Stomach (tissue), 9 donors: Measurements from ENCODE around the gene PDZRN3. TPM values are rescaled to one million over a fixed set of nuclear protein-coding genes. Genes with fewer than 3 reads are reported as not detected.
A peak's percentile ranks its signal among the peaks of the same experiment; 100 is the strongest.

Experiments
- DNase-seq, 2 donors: peaks; one replicate each; pipeline versions ENCODE4 v3.0.0 to v3.0.0-alpha.2; 2013 to 2019
- H3K27ac ChIP-seq, 5 donors: fragments of 200-600 bp in 4 of 5; sonication (generic) in 4 of 5; one replicate each; pipeline ENCODE4 v1.5.1; 2013 to 2019; ENCODE audit warnings: mild to moderate bottlenecking in 1 of 5, moderate library complexity in 1 of 5
- H3K27me3 ChIP-seq, 3 donors: fragments of 200-600 bp; sonication (generic); one replicate each; pipeline ENCODE4 v1.5.1; 2017 to 2019; ENCODE audit warnings: mixed run types in 1 of 3
- H3K36me3 ChIP-seq, 4 donors: fragments of 200-600 bp; sonication (generic); 1 replicate in 3 of 4; 2 replicates in 1 of 4; pipeline ENCODE4 v1.5.1; 2016 to 2019
- H3K4me1 ChIP-seq, 4 donors: fragments of 200-600 bp; sonication (generic); one replicate each; pipeline ENCODE4 v1.5.1; 2016 to 2019
- H3K4me3 ChIP-seq, 4 donors: fragments of 200-600 bp; sonication (generic) in 3 of 4; one replicate each; pipeline ENCODE4 v1.5.1; 2016 to 2019; ENCODE audit warnings: mild to moderate bottlenecking in 1 of 4
- H3K9me3 ChIP-seq, 4 donors: fragments of 200-600 bp; sonication (generic); one replicate each; pipeline ENCODE4 v1.5.1; 2016 to 2019
- CTCF ChIP-seq, 7 experiments: fragments of 450-650 bp in 4 of 7; fragments of 200-600 bp in 3 of 7; sonication (generic) in 3 of 7; IDR thresholded peaks; one replicate each; pipeline ENCODE4 v1.5.1; 2016 to 2019; ENCODE audit warnings: antibody characterized with exemption in 7 of 7, control low read depth in 2 of 7, mild to moderate bottlenecking in 1 of 7
- EP300 ChIP-seq: sonication (generic); formaldehyde crosslinking; IDR thresholded peaks from one replicate; pipeline ENCODE4 v1.6.1; 2017; ENCODE audit warnings: antibody characterized with exemption
- POLR2A ChIP-seq, 4 donors: fragments of 450-650 bp; IDR thresholded peaks; one replicate each; pipeline ENCODE4 v1.6.1; 2016; ENCODE audit warnings: antibody characterized with exemption in 4 of 4, control low read depth in 2 of 4, mild to moderate bottlenecking in 1 of 4, moderate library complexity in 1 of 4
- POLR2AphosphoS5 ChIP-seq, 3 donors: sonication (generic); formaldehyde crosslinking; IDR thresholded peaks; one replicate each; pipeline ENCODE4 v1.6.1; 2016; ENCODE audit warnings: antibody characterized with exemption in 3 of 3
- WGBS, 5 donors: extraction: QIAGEN DNeasy Blood & Tissue Kit in 3 of 5; methylation state at CpG; one replicate each; pipeline versions ENCODE4 v1.1.5 to v1.1.7; 2013 to 2018; 5-methylcytosine and 5-hydroxymethylcytosine counted together
- intact Hi-C: fragments of 100-400 bp; cut with DNase I; formaldehyde crosslinking; loops from one replicate; pipeline ENCODE4 v1.15.1; 2023; ENCODE audit warnings: low total_unique reads
- polyA plus RNA-seq, 3 donors: library from polyadenylated mRNA; stranded (reverse); fragments of 200-250 nt; gene quantifications; one replicate each; pipeline ENCODE4 v1.2.3, GENCODE V29; 2013
- total RNA-seq, 5 donors: library from RNA; depleted of rRNA; stranded (reverse); fragments of >200 nt; gene quantifications; one replicate each; pipeline versions ENCODE4 v1.1.0 to v1.2.3, GENCODE V29; 2014 to 2016
- donor health status: healthy with polysubstance abuse.
- donor health status: Bipolar disorder and iron deficiency.
- donor health status: healthy.

The PDZRN3 gene
- total and polyA plus RNA-seq, 8 donors, result 21.9 to 174 (median 63.0) TPM

GRCh38 chr3:73516631-73517030 lies 108.1 kb downstream of the PDZRN3 start:
- peaks cover 7 to 75% (median 43%) of the 10 kb centered on the region in 4 donors for H3K4me1 ChIP-seq
- H3K27ac ChIP-seq, result peak overlapping the region; percentile 58 to 88 (median 72)
- intact Hi-C loops, result loop anchor here (10.0 kb wide), 1 partner anchor 108 kb away; the partner anchor contains the start of gene PDZRN3

GRCh38 chr3:73513260-73513659 lies 111.5 kb downstream of the PDZRN3 start:
- no peak for TF ChIP-seq POLR2A (IDR thresholded peaks at IDR 0.05)
- no peak for TF ChIP-seq POLR2AphosphoS5 (IDR thresholded peaks at IDR 0.05)
- TF ChIP-seq CTCF (IDR thresholded peaks at IDR 0.05), result no peak
- TF ChIP-seq EP300, result no peak
- peak; percentile 64 to 86 for DNase-seq
- Histone ChIP-seq H3K27ac (peak overlapping the region in 4 of 5 donors; percentile 72 to 88 (median 74)), H3K4me1 (peaks cover 1 to 86% (median 52%) of the 10 kb centered on the region in 4 donors), H3K27me3 (no peaks in the 10 kb centered on the region), H3K36me3 (no peaks in the 10 kb centered on the region), H3K4me3 (no peak overlapping the region), H3K9me3 (no peaks in the 10 kb centered on the region)
- WGBS, 5 donors, result 25 to 50% (median 32%) methylated on average over 5 of the region's 5 CpGs
- intact Hi-C loops, result loop anchor here (10.0 kb wide), 1 partner anchor 112 kb away; the partner anchor contains the start of gene PDZRN3

More at GRCh38 chr3:73516631-73517030, 108.1 kb downstream of the PDZRN3 start:
- TF ChIP-seq EP300, result peak; percentile 97
- no peak for TF ChIP-seq CTCF (IDR thresholded peaks at IDR 0.05)
- TF ChIP-seq POLR2AphosphoS5 (IDR thresholded peaks at IDR 0.05), result peak in 2 of 3 donors; percentile 66 to 95
- no peak for TF ChIP-seq POLR2A (IDR thresholded peaks at IDR 0.05)
- Histone ChIP-seq H3K36me3 (no peaks in the 10 kb centered on the region), H3K9me3 (no peaks in the 10 kb centered on the region), H3K27me3 (no peaks in the 10 kb centered on the region), H3K4me3 (no peak overlapping the region)
- DNase-seq, result peak; percentile 77 to 78
- 14 to 29% (median 27%) methylated on average over 5 of the region's 5 CpGs for WGBS, 5 donors

GRCh38 chr3:73511571-73512525 lies 112.9 kb downstream of the PDZRN3 start:
- peak in 1 of 2 donors; percentile 77 for DNase-seq
- 47 to 68% (median 63%) methylated on average over 19 to 21 of the region's 21 CpGs for WGBS, 5 donors
- no peaks in the 10 kb centered on the region for H3K36me3 ChIP-seq
- H3K9me3 ChIP-seq, result no peaks in the 10 kb centered on the region
- peaks cover 8 to 84% (median 47%) of the 10 kb centered on the region in 4 donors for H3K4me1 ChIP-seq
- H3K27me3 ChIP-seq, result no peaks in the 10 kb centered on the region
- no peak for TF ChIP-seq POLR2AphosphoS5 (IDR thresholded peaks at IDR 0.05)
- intact Hi-C loops, result loop anchor here (10.0 kb wide), 1 partner anchor 113 kb away; the partner anchor contains the start of gene PDZRN3
- H3K4me3 ChIP-seq, result no peak overlapping the region
- H3K27ac ChIP-seq, result peak overlapping the region; percentile 37 to 88 (median 73)

GRCh38 chr3:73510784-73511183 lies 114.0 kb downstream of the PDZRN3 start:
- H3K27me3 ChIP-seq, result no peaks in the 10 kb centered on the region
- no peaks in the 10 kb centered on the region for H3K9me3 ChIP-seq
- no peak for DNase-seq
- peak overlapping the region in 4 of 5 donors; percentile 72 to 88 (median 74) for H3K27ac ChIP-seq
- peaks cover 11 to 75% (median 46%) of the 10 kb centered on the region in 4 donors for H3K4me1 ChIP-seq
- H3K36me3 ChIP-seq, result no peaks in the 10 kb centered on the region
- no peak overlapping the region for H3K4me3 ChIP-seq
- WGBS, 5 donors, result 75 to 90% (median 88%) methylated on average over 3 of the region's 3 CpGs
- no peak for TF ChIP-seq CTCF (IDR thresholded peaks at IDR 0.05)
- no peak for TF ChIP-seq EP300
- no peak for TF ChIP-seq POLR2A (IDR thresholded peaks at IDR 0.05)
- no peak for TF ChIP-seq POLR2AphosphoS5 (IDR thresholded peaks at IDR 0.05)
- intact Hi-C loops, result loop anchor here (10.0 kb wide), 1 partner anchor 114 kb away; the partner anchor contains the start of gene PDZRN3
